Neural cell (in vitro differentiated cells): ENCODE results near the gene ATP5ME.

ENCODE experiments used
- CTCF ChIP-seq: fragments of 450-650 bp; IDR thresholded peaks from 2 replicates; pipeline ENCODE4 v1.5.1; 2014; ENCODE audit warnings: antibody characterized with exemption, mild to moderate bottlenecking, moderate library complexity; ENCODE audit not compliant: poor library complexity, severe bottlenecking
- EP300 ChIP-seq: fragments of 450-650 bp; conservative IDR thresholded peaks from 2 replicates; pipeline ENCODE4 v1.6.1; 2014; ENCODE audit warnings: antibody characterized with exemption, mild to moderate bottlenecking, moderate library complexity; ENCODE audit not compliant: poor library complexity, severe bottlenecking
- EZH2 ChIP-seq: fragments of 200-600, 300-800 bp; shearing (Covaris generic), sonication (generic); IDR thresholded peaks from 2 replicates; pipeline ENCODE4 v1.6.1; 2014; ENCODE audit warnings: antibody characterized with exemption, low read length, borderline replicate concordance, mild to moderate bottlenecking; ENCODE audit not compliant: insufficient read depth, poor library complexity, severe bottlenecking
- POLR2AphosphoS5 ChIP-seq: IDR thresholded peaks from 2 replicates; pipeline ENCODE4 v1.6.1; 2012
- REST ChIP-seq: IDR thresholded peaks from 2 replicates; pipeline ENCODE4 v1.6.1; 2012; ENCODE audit warnings: borderline replicate concordance
- SMC3 ChIP-seq: fragments of 450-650 bp; conservative IDR thresholded peaks from 2 replicates; pipeline ENCODE4 v1.6.1; 2014; ENCODE audit warnings: antibody characterized with exemption, mild to moderate bottlenecking, moderate library complexity; ENCODE audit not compliant: poor library complexity
- TAF1 ChIP-seq: IDR thresholded peaks from 2 replicates; pipeline ENCODE4 v1.6.1; 2012; ENCODE audit warnings: low read depth

DNA sequence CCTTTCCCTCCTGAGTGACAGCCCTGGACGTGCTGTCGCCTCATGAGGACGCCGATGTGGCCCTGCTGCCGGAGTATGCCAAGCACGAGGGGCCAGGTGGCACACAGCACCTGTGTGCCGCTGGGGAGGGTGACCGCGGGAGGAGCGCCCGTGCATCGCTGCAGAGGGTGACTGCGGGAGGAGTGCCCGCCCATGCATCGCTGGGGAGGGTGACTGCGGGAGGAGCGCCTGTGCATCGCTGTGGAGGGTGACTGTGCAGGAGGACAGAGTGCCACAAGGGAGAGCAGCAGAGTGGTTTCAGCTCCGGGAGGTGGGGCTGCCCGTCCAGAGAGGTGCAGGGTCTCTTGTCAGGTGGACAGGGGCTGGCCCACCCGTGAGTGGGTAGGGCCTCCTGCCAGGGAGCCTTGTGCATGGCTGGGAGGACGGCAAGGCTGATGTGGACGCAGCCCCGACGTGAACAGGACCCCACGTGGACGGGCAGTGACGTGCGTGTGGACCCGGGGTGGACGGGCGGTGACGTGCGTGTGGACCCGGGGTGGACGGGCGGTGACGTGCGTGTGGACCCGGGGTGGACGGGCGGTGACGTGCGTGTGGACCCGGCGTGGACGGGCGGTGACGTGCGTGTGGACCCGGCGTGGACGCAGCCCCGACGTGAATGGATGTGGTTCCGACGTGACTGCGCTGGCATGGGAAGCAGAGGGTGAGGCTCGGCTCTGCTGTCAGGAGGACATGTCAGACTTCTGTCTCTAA is 46.2 kb upstream of the ATP5ME start:
- TF ChIP-seq TAF1 (no peak), POLR2AphosphoS5 (no peak), EP300 (no peak), CTCF (no peak), SMC3 (no peak), EZH2 (no peak), REST (no peak)
